ENCODE results near the gene EP400. TPM values are rescaled to one million over a fixed set of nuclear protein-coding genes. Genes with fewer than 3 reads are reported as not detected.

Gene EP400
- total and polyA plus RNA-seq, 2 of the 8 experiments (the other 6 are each of a cell fraction or from before 2014, with no cell fraction given): 13.1 to 69.7 TPM

GRCh38 chr12:132066345-132066685 is 116.6 kb downstream of the EP400 start (continued):
- TF ChIP-seq, protein P1, sequence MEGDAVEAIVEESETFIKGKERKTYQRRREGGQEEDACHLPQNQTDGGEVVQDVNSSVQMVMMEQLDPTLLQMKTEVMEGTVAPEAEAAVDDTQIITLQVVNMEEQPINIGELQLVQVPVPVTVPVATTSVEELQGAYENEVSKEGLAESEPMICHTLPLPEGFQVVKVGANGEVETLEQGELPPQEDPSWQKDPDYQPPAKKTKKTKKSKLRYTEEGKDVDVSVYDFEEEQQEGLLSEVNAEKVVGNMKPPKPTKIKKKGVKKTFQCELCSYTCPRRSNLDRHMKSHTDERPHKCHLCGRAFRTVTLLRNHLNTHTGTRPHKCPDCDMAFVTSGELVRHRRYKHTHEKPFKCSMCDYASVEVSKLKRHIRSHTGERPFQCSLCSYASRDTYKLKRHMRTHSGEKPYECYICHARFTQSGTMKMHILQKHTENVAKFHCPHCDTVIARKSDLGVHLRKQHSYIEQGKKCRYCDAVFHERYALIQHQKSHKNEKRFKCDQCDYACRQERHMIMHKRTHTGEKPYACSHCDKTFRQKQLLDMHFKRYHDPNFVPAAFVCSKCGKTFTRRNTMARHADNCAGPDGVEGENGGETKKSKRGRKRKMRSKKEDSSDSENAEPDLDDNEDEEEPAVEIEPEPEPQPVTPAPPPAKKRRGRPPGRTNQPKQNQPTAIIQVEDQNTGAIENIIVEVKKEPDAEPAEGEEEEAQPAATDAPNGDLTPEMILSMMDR (IDR thresholded peaks at IDR 0.05; ENCODE audit: control extremely low read depth in 1 of 3, insufficient read depth in 1 of 3, low read depth in 1 of 3, low read length in 3 of 3): no peak

All from H1 (cell line).